Natural killer cell treated with Interleukin-12 subunit alpha and Interleukin-12 subunit beta and Interleukin-15 and Interleukin-18, amount 100 ng/mL, for 72 hours (primary cell): ENCODE data around the gene KRTAP2-2. TPM values are rescaled to one million over a fixed set of nuclear protein-coding genes. Genes with fewer than 3 reads are reported as not detected.
"Not testable (repeated sequence)": the region's sequence is repeated elsewhere in the genome, so short reads cannot be mapped to it uniquely, and the experiment has no call there.

Experiments used
- ATAC-seq, 2 donors: fragments of 150-1000 bp; cut with Tn5 transposase in 1 of 2; sonication (Bioruptor Pico), chemical (Tn5 transposase) in 1 of 2; 2 replicates each; pipeline ENCODE4 v1.10.0; 2021
- DNase-seq: peaks from one replicate; pipeline ENCODE4 v3.0.0; 2022; ENCODE audit warnings: low spot score
- H3K27ac Mint-ChIP-seq, 2 donors: 1 replicate in 1 of 2; 2 replicates in 1 of 2; pipeline ENCODE4 v1.8.0; 2022; ENCODE audit warnings: mixed read lengths in 2 of 2, mild to moderate bottlenecking in 1 of 2, moderate library complexity in 1 of 2
- H3K27me3 Mint-ChIP-seq, 2 donors: 1 replicate in 1 of 2; 2 replicates in 1 of 2; pipeline ENCODE4 v1.8.0; 2022; ENCODE audit warnings: mixed read lengths in 2 of 2
- H3K36me3 Mint-ChIP-seq: one replicate; pipeline ENCODE4 v1.8.0; 2022; ENCODE audit warnings: mixed read lengths
- H3K4me1 Mint-ChIP-seq, 2 donors: 1 replicate in 1 of 2; 2 replicates in 1 of 2; pipeline ENCODE4 v1.8.0; 2022; ENCODE audit warnings: low read depth in 2 of 2, mixed read lengths in 2 of 2, mild to moderate bottlenecking in 1 of 2
- H3K4me3 Mint-ChIP-seq: one replicate; pipeline ENCODE4 v1.8.0; 2022; ENCODE audit warnings: mixed read lengths
- H3K9me3 Mint-ChIP-seq: 2 replicates; pipeline ENCODE4 v1.8.0; 2022; ENCODE audit warnings: mixed read lengths
- total RNA-seq, 2 donors: library from RNA; stranded (reverse); gene quantifications; one replicate each; pipeline ENCODE4 v1.2.3, GENCODE V29; 2022

KRTAP2-2 gene
- not detected for total RNA-seq

- not testable (repeated sequence) for H3K4me1 Mint-ChIP-seq, ATAC-seq, H3K36me3 Mint-ChIP-seq, H3K9me3 Mint-ChIP-seq, H3K4me3 Mint-ChIP-seq, H3K27ac Mint-ChIP-seq, DNase-seq
- peaks cover 26 to 54% of the 10 kb centered on the region in 2 donors for H3K27me3 Mint-ChIP-seq
Measured at GRCh38 chr17:41055130-41055529, at the start of gene KRTAP2-2. TSS of gene KRTAP2-2 (minus strand) at chr17:41055230. CDS start at chr17:41055211, 19 bp downstream.

- not testable (repeated sequence) for H3K9me3 Mint-ChIP-seq, H3K4me3 Mint-ChIP-seq, H3K4me1 Mint-ChIP-seq, ATAC-seq, H3K27ac Mint-ChIP-seq, H3K36me3 Mint-ChIP-seq, DNase-seq
- peaks cover 22 to 39% of the 10 kb centered on the region in 2 donors for H3K27me3 Mint-ChIP-seq
Measured at GRCh38 chr17:41104386-41105038, 49.5 kb upstream of the KRTAP2-2 start.

GRCh38 chr17:41103896-41104295, 48.9 kb upstream of the KRTAP2-2 start:
- Mint-ChIP-seq H3K36me3 (no peaks in the 10 kb centered on the region), H3K27ac (no peak overlapping the region), H3K4me3 (no peak overlapping the region), H3K4me1 (no peaks in the 10 kb centered on the region), H3K27me3 (peaks cover 21 to 35% of the 10 kb centered on the region in 2 donors), H3K9me3 (no peaks in the 10 kb centered on the region)
- DNase-seq = no peak
- ATAC-seq = no peak

GRCh38 chr17:41101586-41102259, 46.7 kb upstream of the KRTAP2-2 start, which contains the start of gene KRTAP4-16:
TSS of gene KRTAP4-16 (minus strand) at chr17:41102209. CDS start at chr17:41102209, 0 bp downstream.
- no peaks in the 10 kb centered on the region for H3K4me1 Mint-ChIP-seq
- no peak within 1 kb of the TSS for H3K4me3 Mint-ChIP-seq
- H3K27ac Mint-ChIP-seq = no peak within 1 kb of the TSS
- H3K27me3 Mint-ChIP-seq = peaks cover 20 to 37% of the 10 kb centered on the region in 2 donors
- no peaks in the 10 kb centered on the region for H3K36me3 Mint-ChIP-seq
- no peak for DNase-seq
- ATAC-seq = no peak
- H3K9me3 Mint-ChIP-seq = no peaks in the 10 kb centered on the region

GRCh38 chr17:41099682-41100480, 44.9 kb upstream of the KRTAP2-2 start:
- not testable (repeated sequence) for H3K9me3 Mint-ChIP-seq, H3K36me3 Mint-ChIP-seq, H3K27ac Mint-ChIP-seq, H3K4me3 Mint-ChIP-seq, H3K4me1 Mint-ChIP-seq, DNase-seq, ATAC-seq
- H3K27me3 Mint-ChIP-seq = peaks cover 17 to 42% of the 10 kb centered on the region in 2 donors

GRCh38 chr17:41098481-41098880, 43.5 kb upstream of the KRTAP2-2 start:
- no peaks in the 10 kb centered on the region for H3K4me1 Mint-ChIP-seq
- H3K27me3 Mint-ChIP-seq = peaks cover 18 to 42% of the 10 kb centered on the region in 2 donors
- no peak overlapping the region for H3K27ac Mint-ChIP-seq
- no peaks in the 10 kb centered on the region for H3K36me3 Mint-ChIP-seq
- ATAC-seq (no peak), DNase-seq (no peak)
- H3K4me3 Mint-ChIP-seq = no peak overlapping the region
- H3K9me3 Mint-ChIP-seq = no peaks in the 10 kb centered on the region

GRCh38 chr17:41098042-41098441, 43.0 kb upstream of the KRTAP2-2 start, which contains the start of gene KRTAP4-8:
TSS of gene KRTAP4-8 (minus strand) at chr17:41098142. CDS start at chr17:41098084, 58 bp downstream.
- DNase-seq (no peak), ATAC-seq (no peak)
- Mint-ChIP-seq H3K9me3 (no peaks in the 10 kb centered on the region), H3K36me3 (no peaks in the 10 kb centered on the region), H3K27ac (no peak within 1 kb of the TSS), H3K4me1 (no peaks in the 10 kb centered on the region), H3K4me3 (no peak within 1 kb of the TSS), H3K27me3 (peaks cover 18 to 42% of the 10 kb centered on the region in 2 donors)

GRCh38 chr17:41096055-41096454, 41.0 kb upstream of the KRTAP2-2 start:
- Mint-ChIP-seq H3K36me3 (no peaks in the 10 kb centered on the region), H3K27me3 (peaks cover 13 to 42% of the 10 kb centered on the region in 2 donors), H3K9me3 (no peaks in the 10 kb centered on the region), H3K27ac (no peak overlapping the region), H3K4me1 (no peaks in the 10 kb centered on the region), H3K4me3 (no peak overlapping the region)
- no peak for ATAC-seq
- DNase-seq = no peak

GRCh38 chr17:41088760-41089352, 33.8 kb upstream of the KRTAP2-2 start:
- not testable (repeated sequence) for H3K36me3 Mint-ChIP-seq, H3K27ac Mint-ChIP-seq, ATAC-seq, H3K9me3 Mint-ChIP-seq, DNase-seq, H3K4me3 Mint-ChIP-seq, H3K4me1 Mint-ChIP-seq
- H3K27me3 Mint-ChIP-seq = peaks cover 13 to 25% of the 10 kb centered on the region in 2 donors

GRCh38 chr17:41084100-41084856, 29.2 kb upstream of the KRTAP2-2 start, which contains the start of gene KRTAP4-7:
TSS of gene KRTAP4-7 (plus strand) at chr17:41084150. CDS start at chr17:41084207, 57 bp downstream.
- H3K27me3 Mint-ChIP-seq = peaks cover 17 to 28% of the 10 kb centered on the region in 2 donors
- H3K9me3 Mint-ChIP-seq, DNase-seq, ATAC-seq, H3K36me3 Mint-ChIP-seq, H3K4me3 Mint-ChIP-seq, H3K27ac Mint-ChIP-seq, H3K4me1 Mint-ChIP-seq: not testable (repeated sequence)

GRCh38 chr17:41083427-41083826, 28.4 kb upstream of the KRTAP2-2 start:
- H3K36me3 Mint-ChIP-seq, H3K4me1 Mint-ChIP-seq, H3K9me3 Mint-ChIP-seq, ATAC-seq, H3K27ac Mint-ChIP-seq, H3K4me3 Mint-ChIP-seq, DNase-seq: not testable (repeated sequence)
- H3K27me3 Mint-ChIP-seq = peaks cover 11 to 22% of the 10 kb centered on the region in 2 donors

- Mint-ChIP-seq H3K36me3 (no peaks in the 10 kb centered on the region), H3K27ac (no peak overlapping the region), H3K4me1 (no peaks in the 10 kb centered on the region), H3K4me3 (no peak overlapping the region), H3K27me3 (peaks cover 16 to 21% of the 10 kb centered on the region in 2 donors), H3K9me3 (no peaks in the 10 kb centered on the region)
- no peak for ATAC-seq
- DNase-seq = no peak
Measured at GRCh38 chr17:41082626-41083025, 27.6 kb upstream of the KRTAP2-2 start.

GRCh38 chr17:41076788-41077187, 21.8 kb upstream of the KRTAP2-2 start:
- no peak for ATAC-seq
- Mint-ChIP-seq H3K36me3 (no peaks in the 10 kb centered on the region), H3K9me3 (no peaks in the 10 kb centered on the region), H3K4me3 (no peak overlapping the region), H3K27me3 (peaks cover 30 to 38% of the 10 kb centered on the region in 2 donors), H3K4me1 (no peaks in the 10 kb centered on the region), H3K27ac (no peak overlapping the region)
- DNase-seq = no peak
